GM12865 (cell line): ENCODE data around the gene TRIM50.
"Not testable (repeated sequence)": the region's sequence is repeated elsewhere in the genome, so short reads cannot be mapped to it uniquely, and the experiment has no call there.

ENCODE experiments used
- DNase-seq: peaks from one replicate; pipeline ENCODE4 v3.0.0; 2010; ENCODE audit warnings: low read depth
- H3K4me3 ChIP-seq: 2 replicates; pipeline ENCODE4 v1.5.1; 2011; ENCODE audit warnings: mild to moderate bottlenecking, low read depth, low read length, control low read depth
- TF ChIP-seq, protein P1 (sequence below): IDR thresholded peaks from 2 replicates; pipeline ENCODE4 v1.5.1; 2011; ENCODE audit warnings: low read length, control low read depth, low read depth, inconsistent platforms; ENCODE audit not compliant: insufficient read depth; ENCODE audit errors: missing control alignments

Gene TRIM50

DNA sequence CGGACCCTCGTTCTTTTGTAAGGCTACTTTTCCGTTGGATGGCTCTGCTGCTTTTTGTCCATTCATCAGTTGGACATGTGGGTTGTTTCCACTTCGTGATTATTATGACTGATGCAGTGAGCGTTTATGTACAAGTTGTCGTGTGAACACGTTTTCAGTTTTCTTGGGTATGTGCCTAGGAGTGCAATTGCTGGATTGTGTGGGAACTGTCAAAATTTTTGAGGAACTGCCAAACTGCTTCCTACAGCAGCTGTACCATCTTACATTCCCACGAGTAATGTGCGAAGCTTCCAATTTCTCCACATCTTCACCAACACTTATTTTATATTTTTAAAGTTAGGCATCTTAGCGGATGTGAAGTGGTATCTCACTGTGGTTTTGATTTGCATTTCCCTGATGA, 10.4 kb upstream of the TRIM50 start:
- TF ChIP-seq, protein P1, sequence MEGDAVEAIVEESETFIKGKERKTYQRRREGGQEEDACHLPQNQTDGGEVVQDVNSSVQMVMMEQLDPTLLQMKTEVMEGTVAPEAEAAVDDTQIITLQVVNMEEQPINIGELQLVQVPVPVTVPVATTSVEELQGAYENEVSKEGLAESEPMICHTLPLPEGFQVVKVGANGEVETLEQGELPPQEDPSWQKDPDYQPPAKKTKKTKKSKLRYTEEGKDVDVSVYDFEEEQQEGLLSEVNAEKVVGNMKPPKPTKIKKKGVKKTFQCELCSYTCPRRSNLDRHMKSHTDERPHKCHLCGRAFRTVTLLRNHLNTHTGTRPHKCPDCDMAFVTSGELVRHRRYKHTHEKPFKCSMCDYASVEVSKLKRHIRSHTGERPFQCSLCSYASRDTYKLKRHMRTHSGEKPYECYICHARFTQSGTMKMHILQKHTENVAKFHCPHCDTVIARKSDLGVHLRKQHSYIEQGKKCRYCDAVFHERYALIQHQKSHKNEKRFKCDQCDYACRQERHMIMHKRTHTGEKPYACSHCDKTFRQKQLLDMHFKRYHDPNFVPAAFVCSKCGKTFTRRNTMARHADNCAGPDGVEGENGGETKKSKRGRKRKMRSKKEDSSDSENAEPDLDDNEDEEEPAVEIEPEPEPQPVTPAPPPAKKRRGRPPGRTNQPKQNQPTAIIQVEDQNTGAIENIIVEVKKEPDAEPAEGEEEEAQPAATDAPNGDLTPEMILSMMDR: no peak
- DNase-seq: no peak
- H3K4me3 ChIP-seq: no peak overlapping the region

DNA sequence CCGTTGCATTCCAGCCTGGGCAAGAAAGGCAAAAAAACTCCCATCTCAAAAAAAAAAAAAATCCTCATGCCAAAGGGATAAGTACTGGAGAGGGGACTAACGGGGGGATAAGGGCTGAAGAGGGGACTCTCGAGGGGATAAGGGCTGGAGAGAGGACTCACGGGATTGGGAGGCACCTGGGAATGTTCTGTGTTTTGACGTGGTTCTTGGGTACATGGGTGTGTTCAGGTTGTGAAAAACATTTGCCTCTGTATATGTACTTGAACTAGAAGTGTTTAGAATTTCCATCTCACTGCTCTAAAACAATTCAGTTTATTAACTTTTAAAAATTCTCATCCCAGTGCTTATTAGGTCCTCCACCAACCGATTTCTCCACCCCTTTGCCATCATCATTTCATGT, 4.6 kb upstream of the TRIM50 start:
- no peak overlapping the region for H3K4me3 ChIP-seq
- TF ChIP-seq, protein P1: no peak
- no peak for DNase-seq

DNA sequence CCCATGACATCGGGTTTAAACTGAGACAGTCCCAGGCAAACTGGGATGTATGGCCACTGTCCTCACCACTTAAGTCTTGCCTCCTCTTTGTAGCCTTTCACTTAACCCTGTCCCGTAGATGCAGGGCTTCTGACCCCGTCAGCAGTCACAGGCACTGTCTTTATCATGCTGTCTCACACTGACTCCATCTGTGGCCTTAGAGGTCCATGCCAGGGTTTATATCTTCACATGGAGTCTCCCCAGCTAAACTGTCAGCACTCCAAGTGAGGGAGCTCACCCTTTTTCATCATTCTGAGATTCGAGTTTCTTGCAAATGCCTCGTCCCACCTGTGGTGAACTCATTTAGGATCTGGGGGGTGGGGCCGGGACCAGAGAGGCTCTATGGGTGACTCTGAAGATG, 2.9 kb upstream of the TRIM50 start:
- DNase-seq: no peak
- no peak overlapping the region for H3K4me3 ChIP-seq
- TF ChIP-seq, protein P1: no peak

DNA sequence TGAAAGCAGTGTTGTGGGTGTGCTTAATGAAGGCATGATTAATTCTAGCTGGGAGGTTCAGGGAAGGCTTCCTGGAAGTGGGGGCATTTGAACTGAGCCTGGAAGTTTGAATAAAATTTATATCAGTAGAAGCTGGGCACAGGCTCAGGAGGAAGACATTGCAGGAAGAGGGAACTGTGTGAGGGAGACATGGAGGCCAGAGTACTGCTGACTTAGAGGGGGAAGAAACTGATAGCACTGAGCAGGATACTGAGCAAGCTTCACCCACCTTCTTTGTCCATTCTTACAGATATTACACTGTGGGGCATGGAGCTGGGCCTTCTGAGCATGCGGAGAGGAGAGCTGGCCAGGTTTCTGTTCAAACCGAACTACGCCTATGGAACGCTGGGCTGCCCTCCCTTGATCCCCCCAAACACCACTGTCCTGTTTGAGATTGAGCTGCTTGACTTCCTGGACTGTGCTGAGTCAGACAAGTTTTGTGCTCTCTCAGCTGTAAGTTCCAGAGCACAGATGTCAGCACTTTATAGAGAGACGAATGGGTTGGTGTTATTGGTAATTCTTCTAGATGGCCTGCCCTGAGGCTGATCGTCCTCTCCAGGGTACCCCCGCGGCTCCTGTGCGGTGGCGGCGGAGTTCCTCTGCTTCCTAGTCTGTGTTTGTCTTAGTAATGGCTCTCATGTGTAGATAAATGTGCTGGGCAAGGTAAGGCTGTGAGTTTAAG, 2.1 kb upstream of the TRIM50 start:
- TF ChIP-seq, protein P1: no peak
- no peak for DNase-seq
- no peak overlapping the region for H3K4me3 ChIP-seq

DNA sequence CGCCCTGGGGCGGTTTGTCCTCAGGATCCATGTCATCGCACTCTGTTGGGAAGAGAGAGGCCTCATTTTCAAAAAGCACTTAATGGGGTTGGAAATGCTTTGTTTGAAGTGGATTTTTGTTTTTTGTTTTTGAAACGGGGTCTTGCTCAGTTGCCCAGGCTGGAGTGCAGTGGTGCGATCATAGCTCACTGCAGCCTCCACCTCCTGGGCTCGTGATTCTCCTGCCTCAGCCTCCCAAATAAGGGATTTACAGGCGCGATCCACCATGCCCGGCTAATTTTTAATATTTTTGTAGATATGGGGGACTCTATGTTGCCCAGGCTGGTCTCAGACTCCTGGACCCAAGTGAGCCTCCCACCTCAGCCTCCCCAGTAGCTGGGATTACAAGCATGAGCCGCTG, 814 bp upstream of the TRIM50 start:
- no peak for DNase-seq
- no peak overlapping the region for H3K4me3 ChIP-seq
- TF ChIP-seq, protein P1: no peak

GRCh38 chr7:73327449-73327848, 433 bp downstream of the TRIM50 start:
- not testable (repeated sequence) for DNase-seq, H3K4me3 ChIP-seq

- H3K4me3 ChIP-seq, DNase-seq: not testable (repeated sequence)
Observed at GRCh38 chr7:73325424-73325823, 2.5 kb downstream of the TRIM50 start.

DNA sequence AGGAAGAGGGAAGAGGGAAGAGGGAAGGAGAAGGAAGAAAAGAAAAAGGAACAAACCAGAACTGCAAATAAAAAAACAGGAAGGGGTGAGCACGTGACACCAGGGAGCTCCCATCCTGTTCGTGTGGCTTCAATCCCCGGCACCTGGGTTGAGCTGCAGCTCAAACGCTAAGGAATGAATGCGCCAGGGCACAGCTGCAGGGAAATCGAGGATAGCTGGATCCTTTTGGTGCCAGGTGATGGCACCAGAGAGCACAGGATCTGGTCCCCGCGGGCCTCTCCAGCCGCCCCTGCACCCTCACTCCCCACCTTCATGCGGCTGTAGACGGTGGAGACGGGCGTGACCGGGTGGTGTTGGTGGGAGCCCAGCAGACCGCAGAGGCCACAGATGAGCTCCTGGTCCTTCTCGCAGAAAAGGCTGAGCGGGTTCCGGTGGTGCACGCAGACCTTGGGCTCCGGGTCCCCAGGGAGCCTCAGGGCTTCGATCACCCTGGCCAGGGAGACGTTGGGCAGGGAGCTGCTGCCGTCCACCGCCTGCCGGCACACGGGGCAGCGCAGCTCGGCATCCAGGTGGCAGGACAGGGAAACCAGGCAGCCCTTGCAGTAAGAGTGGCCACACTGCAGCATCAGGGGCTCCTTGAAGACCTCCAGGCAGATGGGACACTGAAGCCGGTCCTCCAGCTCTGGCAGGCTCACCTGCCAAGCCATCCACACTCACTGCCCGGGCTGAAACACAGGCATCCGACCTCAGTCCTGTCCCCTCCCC, 3.6 kb downstream of the TRIM50 start:
- not testable (repeated sequence) for H3K4me3 ChIP-seq
- TF ChIP-seq, protein P1: peak; percentile 64
- DNase-seq: peak; percentile 62

GRCh38 chr7:73323434-73324080, 4.3 kb downstream of the TRIM50 start:
- not testable (repeated sequence) for H3K4me3 ChIP-seq, DNase-seq

GRCh38 chr7:73320009-73320408, 7.9 kb downstream of the TRIM50 start:
- not testable (repeated sequence) for H3K4me3 ChIP-seq, DNase-seq

- not testable (repeated sequence) for H3K4me3 ChIP-seq
Observed at GRCh38 chr7:73319541-73319940, 8.3 kb downstream of the TRIM50 start.

More at GRCh38 chr7:73319541-73319940, 8.3 kb downstream of the TRIM50 start:
- DNase-seq: not testable (repeated sequence)
